Left renal pelvis (tissue), 4 donors: ENCODE results near the gene CDH11. TPM values are rescaled to one million over a fixed set of nuclear protein-coding genes. Genes with fewer than 3 reads are reported as not detected.
A peak's percentile ranks its signal among the peaks of the same experiment; 100 is the strongest.

Experiments used
- DNase-seq, 4 donors: peaks; one replicate each; pipeline ENCODE4 v3.0.0-alpha.2; 2013; ENCODE audit warnings: low read depth in 4 of 4, low spot score in 3 of 4
- polyA plus RNA-seq, 4 donors: library from polyadenylated mRNA; unstranded; fragments of 120-200 nt; gene quantifications; one replicate each; pipeline ENCODE4 v1.2.1, GENCODE V29; 2013; ENCODE audit not compliant: insufficient read length in 4 of 4

CDH11 gene
- polyA plus RNA-seq, 4 donors, result 153 to 326 (median 182) TPM

DNA sequence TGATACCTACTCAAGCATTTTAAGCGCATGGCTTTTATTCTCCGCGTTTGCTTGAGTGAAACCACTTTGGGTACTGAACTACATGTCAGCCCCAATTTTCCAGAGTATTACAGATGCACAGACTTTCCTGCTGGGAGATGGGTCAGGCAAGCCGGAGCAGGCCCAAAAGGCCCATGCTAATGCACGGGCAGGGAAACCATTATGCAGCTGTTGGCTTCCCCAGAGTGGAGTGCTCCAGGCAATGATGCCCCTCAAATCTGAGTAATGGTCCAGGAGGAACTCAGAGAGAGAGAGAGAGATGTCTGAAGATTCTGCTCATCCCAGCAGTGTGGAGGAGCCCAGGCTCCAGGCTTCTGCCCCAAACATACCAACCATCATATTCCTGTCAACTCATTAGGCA lies 80.2 kb downstream of the CDH11 start:
- DNase-seq, result no peak

GRCh38 chr16:65038100-65038499 lies 83.8 kb downstream of the CDH11 start:
- DNase-seq, result peak in 1 of 4 donors; percentile 29

- no peak for DNase-seq
Observed at GRCh38 chr16:65037556-65037955, 84.3 kb downstream of the CDH11 start.

- no peak for DNase-seq
Observed at GRCh38 chr16:65034915-65035314, 86.9 kb downstream of the CDH11 start.

DNA sequence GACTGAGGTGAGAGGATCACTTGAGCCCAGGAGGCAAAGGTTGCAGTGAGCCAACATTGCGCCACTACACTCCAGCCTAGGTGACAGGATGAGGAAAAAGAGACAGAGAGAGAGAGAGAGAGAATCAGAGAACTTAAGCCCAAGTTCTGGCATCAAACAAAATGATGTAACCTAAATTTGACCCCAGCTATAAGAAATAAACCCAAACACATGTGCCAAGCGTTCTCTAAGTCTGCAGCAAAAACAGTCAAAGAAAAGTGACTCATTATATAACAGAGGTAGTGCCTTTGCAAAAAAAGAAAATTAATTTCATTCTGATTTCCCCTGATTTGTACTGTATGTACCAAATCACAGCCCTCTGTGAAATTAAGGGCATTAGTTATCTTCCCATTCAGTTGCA lies 89.5 kb downstream of the CDH11 start:
- DNase-seq, result no peak

DNA sequence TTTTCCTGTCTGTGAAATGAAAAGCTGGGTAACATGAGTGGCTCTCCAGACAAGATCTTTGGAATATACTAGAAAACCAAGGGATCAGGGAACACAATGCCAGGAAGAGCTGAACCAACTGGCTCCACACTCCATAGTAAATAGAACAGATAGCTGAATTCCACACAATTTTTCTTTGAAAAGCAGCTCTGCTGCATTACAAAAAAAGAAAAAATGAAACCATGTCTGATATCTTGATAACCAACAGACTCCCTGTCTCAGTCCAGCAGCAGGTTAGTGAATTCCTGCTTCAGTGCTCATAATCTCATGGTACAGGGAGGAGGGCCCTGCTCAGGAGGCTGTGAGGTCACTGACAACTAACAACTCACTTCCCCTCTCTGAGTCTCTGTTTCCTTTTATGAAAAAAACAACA lies 97.1 kb downstream of the CDH11 start:
- no peak for DNase-seq

DNA sequence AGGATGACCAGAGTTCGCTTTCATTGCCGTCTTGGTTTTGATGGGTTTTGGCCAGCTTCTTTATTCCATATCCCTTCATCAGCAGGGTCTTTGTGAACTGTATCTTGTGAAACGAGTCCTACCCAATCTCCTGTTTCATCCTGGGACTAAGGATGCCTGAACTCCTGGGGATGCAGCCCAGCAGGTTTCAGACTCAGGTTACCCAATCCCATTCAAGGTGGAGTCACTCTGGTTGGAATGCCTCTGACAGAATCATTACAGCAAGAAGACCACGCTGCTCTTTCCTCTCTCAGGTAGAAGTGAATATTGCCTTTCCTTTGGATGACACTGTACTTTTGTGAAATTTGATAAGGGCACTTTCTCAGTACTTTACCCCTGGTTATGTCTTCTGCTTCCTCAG lies 98.1 kb downstream of the CDH11 start:
- no peak for DNase-seq

GRCh38 chr16:65021852-65022595 lies 99.8 kb downstream of the CDH11 start:
- no peak for DNase-seq

DNA sequence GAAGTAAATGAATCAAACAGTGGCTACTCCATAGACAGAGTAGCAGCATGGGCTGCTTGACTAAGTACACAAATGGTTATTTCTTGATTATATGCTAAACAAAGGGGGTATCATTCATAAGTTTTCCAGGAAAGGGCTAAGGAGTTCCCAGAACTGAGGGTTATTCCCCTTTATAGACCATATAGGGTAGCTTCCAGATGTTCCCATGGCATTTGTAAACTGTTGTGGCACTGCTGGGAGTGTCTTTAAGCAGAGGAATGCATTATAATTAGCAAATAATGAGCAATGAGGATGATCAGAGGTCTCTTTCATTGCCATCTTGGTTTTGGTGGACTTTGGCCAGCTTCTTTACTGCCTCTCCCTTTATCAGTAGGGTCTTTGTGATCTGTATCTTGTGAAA lies 105.1 kb downstream of the CDH11 start:
- no peak for DNase-seq

DNA sequence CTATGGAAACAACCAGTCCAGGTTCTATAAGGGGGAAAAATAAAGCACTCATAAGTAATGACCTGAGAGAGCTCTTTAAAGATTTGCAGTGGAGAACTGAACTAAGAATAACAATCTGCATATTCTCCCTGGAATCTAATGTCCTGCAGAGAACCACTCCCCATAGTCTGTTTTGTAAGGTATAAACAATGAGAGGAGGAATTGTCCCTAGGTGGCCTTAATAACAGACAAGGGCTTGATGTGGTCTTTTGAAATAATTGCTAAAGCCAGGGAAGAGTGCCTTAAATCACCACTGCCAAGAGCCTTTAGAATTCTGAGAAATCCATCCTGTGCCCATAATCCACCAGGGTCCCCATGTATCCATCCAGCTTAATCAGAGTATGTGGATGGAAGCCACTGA lies 106.3 kb downstream of the CDH11 start:
- DNase-seq, result no peak

DNA sequence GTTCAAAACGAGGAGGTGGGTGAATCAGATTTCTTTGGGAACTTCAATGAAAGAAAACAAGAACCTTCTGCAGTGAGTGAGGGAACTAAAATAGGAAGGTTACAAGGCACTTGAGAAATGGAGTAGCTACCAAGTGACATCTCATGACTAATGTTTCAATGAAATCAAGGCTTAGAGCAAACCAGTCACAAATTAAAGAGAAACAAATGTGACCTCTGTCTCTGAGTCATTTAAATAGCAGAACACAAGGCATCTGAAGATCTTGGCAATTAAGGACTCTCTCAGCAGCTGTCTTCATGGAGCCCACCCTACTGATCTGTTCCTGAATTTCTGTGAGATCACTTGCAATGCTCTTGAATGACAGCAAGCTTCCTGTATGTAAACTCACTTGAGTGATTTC lies 109.5 kb downstream of the CDH11 start:
- no peak for DNase-seq

- DNase-seq, result no peak
Observed at GRCh38 chr16:65010125-65010524, 111.7 kb downstream of the CDH11 start.

GRCh38 chr16:65005696-65006095 lies 116.2 kb downstream of the CDH11 start:
- no peak for DNase-seq

GRCh38 chr16:65004570-65004969 lies 117.3 kb downstream of the CDH11 start:
- no peak for DNase-seq

DNA sequence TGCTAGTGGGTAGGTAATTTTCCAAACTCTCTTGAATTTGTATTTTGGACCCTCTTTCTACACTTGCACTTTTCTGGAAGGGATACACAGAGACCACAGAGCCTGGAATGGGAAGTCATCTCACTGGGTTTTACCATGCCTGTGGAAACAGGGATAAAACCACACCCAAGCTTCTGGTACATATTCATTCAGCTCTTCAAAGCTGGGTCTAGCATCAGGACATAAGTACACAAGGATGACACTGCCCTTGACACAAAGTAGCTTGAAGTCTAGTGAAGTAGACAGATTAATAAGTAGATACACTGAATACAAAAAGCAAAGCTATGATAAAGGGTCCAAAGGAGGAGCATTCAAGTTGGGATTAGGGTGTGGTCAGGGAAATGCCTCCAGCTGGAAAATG lies 118.2 kb downstream of the CDH11 start:
- no peak for DNase-seq

GRCh38 chr16:65002265-65002664 lies 119.6 kb downstream of the CDH11 start:
- DNase-seq, result no peak

DNA sequence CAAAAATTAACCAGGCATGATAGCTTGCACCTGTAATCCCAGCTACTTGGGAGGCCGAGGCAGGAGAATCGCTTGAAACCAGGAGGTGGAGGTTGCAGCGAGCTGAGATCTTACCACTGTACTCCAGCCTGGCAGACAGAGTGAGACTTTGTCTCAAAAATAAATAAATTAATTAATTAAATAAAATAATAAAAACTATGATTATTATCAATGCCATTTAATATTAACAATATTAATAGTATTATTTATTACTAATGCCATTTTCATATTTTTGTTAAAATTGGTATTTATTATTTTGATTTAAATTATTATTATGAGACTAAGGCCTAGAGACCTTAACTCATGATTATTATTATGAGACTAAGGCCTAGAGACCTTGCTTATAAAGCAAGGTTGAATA lies 121.2 kb downstream of the CDH11 start:
- DNase-seq, result no peak

DNA sequence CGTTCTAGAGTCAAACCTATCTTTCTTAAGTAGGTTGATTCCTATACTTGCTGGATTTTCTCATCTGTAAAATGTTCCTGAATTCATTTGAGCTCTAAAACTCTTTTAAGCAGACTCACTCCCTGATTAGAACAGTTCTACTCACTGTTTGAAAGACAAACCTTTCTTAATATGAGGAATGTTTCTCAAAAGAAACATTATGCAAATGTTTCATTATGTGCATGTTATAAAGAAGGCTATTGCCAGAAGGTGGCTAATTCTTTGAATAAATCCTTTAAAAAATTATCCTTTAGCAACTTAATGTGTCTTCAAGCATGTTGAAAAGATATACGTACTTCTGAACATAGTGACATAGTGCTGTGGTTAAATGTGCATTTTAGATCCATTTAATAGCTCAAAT lies 124.1 kb downstream of the CDH11 start:
- no peak for DNase-seq

DNA sequence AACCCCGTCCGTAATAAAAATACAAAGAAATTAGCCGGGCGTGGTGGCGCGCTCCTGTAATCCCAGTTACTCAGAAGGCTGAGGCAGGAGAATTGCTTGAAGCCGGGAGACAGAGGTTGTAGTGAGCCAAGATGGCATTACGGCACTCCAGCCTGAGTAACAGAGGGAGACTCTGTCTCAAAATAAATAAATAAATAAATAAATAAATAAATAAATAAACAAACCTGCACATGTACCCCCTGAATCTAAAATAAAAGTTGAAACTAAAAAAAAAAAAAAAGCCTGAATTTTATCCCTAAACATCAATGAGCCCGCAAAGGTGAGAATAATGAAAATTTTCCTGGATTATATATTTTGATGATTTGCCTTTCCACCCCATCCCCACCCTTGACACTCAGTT lies 124.7 kb downstream of the CDH11 start:
- DNase-seq, result no peak

DNA sequence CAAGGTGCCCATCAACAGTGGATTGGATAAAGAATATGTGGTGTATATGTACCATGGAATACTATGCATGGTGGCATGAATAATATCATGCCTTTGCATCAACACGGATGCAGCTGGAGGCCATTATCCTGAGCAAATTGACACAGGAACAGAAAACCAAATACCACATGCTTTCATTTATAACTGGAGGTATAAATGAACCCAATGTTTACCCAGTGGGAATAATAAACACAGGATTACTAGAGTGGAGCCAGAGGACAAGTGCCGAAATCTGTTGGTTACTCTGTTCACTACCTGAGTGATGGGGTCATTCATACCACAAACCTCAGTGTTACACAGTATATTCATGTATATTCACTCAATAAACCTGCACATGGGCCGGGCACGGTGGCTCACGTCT lies 125.2 kb downstream of the CDH11 start:
- DNase-seq, result no peak

- no peak for DNase-seq
Observed at GRCh38 chr16:64993464-64993863, 128.4 kb downstream of the CDH11 start.

GRCh38 chr16:64991001-64991400 lies 130.9 kb downstream of the CDH11 start:
- DNase-seq, result no peak

DNA sequence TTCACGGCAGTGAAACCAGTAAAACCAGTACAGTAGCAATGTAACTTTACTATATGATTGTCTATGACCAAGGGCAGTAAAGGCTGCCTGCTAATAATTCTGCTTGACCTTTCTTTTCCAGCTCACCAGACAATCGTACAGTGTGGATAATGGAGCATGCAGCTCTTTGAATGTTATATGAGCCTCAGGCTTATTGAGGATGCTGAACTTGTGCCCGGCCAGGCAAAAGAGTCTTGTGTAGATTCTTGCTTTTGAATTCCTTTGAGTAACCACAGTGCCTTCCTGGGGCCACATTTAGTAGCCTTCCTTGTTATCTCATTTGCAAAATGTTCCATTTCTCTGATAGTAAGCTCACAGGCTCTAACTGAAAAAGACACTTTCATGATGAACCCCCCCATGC lies 131.8 kb downstream of the CDH11 start:
- DNase-seq, result no peak
